Measurements from ENCODE around the gene COL26A1.
A peak's percentile ranks its signal among the peaks of the same experiment; 100 is the strongest.
"Not testable (repeated sequence)": the region's sequence is repeated elsewhere in the genome, so short reads cannot be mapped to it uniquely, and the experiment has no call there.

Gene COL26A1

DNA sequence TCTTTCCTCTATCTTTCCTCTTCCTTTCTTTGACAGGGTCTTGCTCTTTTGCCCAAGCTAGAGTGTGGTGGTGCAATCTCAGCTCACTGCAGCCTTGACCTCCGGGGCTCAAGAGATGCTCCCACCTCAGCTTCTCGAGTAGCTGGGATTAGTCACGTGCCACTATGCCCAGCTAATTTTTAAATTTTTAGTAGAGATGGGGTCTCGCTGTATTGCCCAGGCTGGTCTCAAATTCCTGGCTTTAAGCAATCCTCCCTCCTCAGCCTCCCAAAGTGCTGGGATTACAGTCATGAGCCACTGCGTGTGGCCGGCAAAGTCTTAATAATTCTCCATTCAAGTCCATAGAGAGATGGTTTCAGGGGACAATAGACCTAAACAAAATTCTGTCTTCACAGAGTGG lies 40.2 kb downstream of the COL26A1 start:
- DNase-seq: no peak

DNA sequence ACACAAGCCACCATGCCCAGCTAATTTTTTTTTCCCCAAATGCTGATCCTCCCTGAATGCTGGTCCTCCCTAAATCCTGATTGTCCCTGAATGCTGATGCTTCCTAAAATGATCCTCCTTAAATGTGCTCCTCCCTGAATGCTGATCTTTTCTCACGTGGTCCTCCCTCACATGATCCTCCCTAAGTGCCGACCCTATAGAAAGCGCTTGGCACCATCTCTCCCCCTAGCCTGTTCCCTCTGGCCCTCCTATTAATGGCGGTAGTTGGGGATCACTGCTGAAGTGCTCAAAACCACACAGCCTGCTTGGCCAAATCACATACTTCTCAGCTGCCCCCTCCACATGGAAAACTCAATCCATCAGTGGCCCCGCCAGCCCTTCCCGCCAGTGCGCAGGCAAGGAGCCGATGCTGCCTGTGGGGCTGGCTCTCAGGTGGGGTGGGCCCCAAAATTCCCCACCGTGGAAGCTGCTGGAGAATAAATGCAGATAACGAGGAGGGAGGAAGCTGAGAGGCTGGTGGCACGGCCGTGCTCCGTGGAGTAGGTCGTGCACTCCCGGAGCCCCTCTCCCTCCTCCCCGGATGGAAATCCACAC lies 42.9 kb downstream of the COL26A1 start:
- DNase-seq: no peak

DNA sequence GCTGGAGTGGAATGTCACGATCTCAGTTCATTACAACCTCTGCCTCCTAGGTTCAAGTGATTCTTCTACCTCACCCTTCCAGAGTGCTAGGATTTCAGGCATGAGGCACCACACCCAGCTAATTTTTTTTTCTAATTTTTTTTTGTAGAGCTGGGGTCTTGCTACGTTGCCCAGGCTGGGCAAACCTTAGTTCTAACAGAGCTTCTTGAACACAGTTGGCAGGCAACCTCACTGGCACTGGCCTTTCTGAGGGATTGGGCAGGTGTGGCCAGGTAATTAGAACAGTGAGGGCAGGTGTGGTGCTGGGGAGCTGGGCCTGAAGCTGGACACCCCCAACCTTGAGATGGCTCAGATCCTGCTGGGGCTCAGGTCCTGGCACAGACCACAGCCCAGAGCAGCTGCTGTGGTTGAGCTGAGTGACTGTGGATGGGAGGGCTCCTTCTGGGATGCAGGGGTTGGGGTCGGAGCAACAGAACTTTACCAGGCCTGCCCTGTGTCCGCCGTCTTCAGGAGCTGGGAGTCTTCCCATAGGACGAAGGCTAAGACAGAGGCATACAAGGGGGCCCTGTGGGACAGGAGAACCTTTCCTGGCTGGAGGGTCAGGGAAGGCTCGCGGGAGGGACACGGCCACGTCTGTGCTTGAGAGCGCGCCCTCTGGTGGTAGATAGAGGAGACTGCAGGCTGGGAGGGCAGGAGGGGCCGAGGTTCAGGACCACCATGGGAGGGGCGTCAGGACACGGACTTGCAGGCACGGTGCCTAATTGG lies 48.2 kb downstream of the COL26A1 start:
- peak; percentile 43 for DNase-seq

DNA sequence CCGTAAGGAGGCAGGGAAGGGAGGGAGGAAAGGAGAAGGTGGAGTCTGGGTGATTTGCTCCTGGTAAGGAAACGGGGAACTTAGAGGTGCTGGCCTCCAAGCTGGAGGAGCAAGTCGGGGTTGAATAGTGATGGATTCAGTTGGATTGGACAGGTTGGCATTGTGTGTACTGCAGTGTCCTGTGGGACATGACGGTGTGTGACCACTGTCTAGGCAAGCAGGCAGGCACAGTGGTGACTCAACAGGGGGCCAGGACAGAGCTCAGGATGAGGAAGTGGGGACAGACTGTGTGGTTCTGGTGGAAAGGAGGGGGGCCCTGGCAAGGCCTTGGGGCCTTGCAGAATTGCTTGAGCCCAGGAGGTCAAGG lies 48.8 kb downstream of the COL26A1 start:
- DNase-seq: no peak

DNA sequence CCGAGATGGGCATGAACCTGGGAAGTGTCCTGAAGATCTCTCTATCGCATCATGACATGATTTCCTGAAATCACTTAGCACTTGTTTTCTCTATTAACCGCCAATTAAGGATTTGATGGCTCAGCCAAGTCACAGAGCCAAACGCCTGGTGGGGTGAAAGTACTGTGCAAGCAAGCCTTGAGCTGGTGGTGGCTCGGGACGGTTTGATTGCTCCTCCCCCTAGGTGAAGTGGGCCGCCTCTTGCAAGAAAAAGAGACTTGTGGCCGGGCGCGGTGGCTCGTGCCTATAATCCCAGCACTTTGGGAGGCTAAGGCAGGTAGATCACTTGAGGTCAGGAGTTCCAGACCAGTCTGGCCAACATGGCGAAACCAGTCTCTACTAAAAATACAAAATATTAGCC lies 50.3 kb downstream of the COL26A1 start:
- no peak for DNase-seq

DNA sequence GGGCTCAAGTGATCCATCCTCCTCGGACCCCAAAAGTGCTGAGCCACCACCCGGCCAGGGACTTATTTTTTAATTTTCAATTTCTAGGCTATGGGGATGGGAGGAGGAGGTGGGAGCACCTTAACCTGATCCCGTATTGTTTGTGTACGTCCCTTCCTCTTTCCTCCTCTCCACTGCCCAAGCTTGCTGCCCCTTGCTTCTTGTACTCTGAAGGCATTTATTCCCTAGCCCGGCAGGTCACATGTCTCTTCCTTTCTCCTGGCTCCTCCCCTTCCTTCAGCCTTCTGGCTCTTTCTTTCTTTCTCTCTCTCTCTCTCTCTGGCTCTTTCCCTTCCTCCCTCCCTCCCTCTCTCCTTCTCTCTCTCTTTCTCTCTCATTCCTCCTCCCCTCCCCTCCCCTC lies 56.0 kb downstream of the COL26A1 start:
- DNase-seq: no peak

DNA sequence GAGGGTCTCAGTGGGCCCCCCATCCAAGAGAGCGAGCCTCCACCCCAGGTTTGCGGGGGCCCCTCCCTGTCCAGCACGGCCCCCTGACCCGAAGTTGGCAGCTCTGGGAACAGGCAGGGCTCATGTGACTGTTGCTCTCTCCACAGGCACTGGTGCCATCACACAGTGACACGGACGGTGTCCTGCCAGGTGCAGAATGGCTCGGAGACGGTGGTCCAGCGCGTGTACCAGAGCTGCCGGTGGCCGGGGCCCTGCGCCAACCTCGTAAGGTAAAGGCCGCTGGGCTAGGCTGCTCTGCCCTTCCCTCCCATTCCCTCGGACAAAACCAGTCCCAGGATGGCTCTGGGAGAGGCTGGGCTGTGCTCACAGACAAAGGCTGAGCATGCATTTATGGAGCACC lies 57.2 kb downstream of the COL26A1 start:
- no peak for DNase-seq

DNA sequence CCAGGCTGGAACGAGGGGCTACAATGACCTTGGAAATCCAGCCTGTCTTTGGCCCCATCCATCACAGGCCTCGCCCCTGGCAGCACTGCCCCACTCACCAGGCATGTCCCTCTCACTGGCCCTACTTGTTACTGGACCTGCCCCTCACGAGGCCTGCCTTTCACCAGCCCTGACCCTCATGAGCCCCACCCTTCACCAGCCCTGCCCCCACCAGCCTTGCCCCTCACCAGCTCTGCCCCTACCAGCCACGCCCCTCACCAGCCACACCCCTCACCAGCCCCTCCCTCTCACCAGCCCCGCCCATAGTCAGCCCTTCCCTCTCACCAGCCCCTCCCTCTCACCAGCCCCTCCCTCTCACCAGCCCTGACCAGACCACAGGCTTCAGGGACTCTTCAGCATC lies 57.8 kb downstream of the COL26A1 start:
- no peak for DNase-seq

DNA sequence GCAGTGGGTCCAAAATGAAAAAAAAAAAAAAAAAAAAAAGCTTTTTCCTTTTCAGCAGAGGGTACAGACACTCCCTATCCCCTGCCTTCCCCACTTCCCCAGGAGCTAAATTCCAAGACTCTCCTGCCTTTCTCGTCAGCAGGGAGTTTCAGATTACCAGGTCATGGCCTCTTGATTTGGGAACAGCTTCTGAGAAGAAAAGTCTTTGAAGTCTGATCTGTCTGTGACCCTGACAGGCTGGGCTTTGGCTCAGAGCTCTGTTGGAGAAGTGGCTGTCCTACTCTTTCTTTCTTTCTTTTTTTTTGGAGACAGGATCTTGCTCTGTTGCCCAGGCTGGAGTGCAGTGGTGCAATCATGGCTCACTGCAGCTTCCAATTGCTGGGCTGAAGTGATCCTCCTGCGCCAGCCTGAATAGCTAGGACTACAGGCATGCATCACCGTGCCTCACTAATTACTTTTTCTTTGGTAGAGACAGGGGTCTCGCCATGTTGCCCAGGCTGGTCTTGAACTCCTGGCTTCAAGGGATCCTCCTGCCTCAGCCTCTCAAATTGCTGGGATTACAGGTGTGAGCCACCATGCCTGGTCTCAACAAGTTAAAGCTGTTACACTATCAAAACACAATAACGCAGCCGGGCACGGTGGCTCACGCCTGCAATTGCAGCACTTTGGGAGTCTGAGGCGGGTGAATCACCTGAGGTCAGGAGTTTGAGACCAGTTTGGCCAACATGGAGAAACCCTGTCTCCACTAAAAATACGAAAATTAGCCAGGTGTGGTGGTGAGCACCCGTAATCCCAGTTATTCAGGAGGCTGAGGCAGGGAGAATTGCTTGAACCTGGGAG lies 59.9 kb downstream of the COL26A1 start:
- no peak for DNase-seq

DNA sequence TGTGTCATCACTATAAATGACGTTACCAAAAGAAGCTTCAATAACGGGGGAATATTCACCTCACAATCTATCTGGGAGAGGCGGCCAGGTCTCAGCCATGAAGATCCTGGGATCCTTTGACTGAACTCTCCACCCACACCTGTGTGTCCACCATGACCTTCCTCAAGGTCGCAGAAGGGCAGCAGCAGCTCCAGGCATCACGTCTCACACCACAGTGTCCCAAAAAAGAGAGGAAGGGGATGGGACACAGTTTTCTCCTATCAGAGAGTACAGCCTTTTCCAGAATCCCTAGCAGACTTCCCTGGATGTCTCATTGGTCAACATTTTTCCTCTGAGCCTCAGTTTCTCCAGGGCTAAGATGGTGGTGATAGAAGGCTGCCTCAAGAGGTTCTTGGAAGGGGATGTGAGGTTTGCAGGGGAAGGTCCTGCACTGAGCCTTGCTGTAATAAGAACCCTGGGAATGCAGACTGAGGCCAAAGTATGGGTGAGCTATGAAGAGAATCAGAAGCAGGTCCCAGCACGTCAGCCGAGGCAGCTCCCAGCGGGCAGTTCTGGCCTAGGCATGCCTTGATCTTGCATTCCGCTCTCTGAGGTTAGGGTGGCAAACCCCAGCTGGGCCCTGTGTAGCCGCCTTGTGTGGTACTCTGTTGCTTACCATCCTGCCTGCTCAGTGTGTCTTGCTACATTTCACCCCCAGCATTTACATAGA lies 63.8 kb downstream of the COL26A1 start:
- no peak for DNase-seq

DNA sequence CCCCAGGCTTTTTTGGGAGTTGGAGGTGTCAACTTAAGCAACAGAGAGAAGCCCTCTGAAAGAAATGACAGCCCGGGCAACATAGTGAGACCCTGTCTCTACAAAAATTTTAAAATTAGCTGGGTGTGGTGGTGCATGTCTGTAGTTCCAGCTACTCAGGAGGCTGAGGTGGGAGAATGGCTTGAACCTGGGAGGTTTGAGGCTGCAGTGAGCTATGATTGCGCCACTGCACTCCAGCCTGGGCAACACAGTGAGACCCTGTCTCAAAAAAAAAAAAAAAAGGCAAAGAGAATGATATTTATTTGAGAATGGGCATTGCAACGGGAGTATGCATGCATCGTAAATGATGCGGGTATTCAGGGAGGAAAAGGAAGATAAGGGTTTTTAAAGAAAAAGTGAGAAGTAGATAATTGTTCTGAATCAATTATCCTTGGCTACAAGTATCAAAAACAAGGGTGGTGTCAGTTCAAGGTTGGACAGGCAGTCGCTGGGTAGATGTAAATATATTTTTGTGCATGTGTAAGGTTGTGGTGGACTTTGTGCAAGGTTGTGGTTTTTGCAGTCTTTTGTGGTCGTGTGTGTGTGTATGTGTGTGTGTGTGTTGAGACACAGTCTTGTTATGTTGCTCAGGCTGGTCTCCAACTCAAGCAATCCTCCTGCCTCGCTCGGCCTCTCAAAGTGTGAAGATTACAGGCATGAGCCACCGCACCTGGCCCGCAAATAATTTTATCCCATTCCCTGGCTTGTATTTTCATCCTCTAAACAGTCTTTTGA lies 65.6 kb downstream of the COL26A1 start:
- no peak for DNase-seq

DNA sequence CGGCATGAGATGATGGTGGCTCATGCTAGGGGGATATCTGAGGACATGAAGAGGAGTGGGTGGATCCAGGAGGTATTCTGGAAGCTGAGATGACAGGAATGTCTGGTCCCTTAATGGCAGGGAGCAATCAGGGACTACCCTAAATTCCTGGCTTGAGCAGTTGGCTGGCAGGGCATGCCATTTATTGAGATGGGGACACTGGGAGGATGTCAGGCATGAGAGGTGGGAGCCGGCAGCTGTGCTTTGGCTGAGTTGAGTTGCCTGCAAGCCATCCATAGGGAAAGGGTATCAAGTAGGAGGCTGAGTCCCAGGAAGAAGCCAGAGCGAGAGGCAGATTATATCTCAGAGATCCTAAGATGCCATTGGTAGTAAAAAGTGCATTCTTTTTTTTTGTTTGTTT lies 69.6 kb downstream of the COL26A1 start:
- DNase-seq: no peak

DNA sequence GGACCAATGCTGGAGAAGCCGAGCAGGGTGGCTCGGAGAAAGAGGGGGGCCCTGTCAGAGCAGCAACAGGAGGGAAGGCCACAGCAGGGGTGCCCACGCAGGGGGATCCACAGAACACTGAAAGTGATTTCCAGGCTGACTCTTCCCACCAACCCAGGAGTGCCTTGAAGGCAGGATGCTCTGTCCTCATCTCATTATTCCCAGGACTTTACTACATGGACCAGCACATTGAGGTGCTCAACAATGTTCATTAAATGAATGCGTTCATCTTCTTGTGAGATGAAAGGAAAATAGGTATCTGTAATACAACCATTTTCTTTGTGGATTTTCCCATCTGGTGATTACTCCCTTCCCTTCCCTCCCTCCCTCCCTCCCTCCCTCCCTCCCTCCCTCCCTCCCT lies 71.0 kb downstream of the COL26A1 start:
- no peak for DNase-seq

DNA sequence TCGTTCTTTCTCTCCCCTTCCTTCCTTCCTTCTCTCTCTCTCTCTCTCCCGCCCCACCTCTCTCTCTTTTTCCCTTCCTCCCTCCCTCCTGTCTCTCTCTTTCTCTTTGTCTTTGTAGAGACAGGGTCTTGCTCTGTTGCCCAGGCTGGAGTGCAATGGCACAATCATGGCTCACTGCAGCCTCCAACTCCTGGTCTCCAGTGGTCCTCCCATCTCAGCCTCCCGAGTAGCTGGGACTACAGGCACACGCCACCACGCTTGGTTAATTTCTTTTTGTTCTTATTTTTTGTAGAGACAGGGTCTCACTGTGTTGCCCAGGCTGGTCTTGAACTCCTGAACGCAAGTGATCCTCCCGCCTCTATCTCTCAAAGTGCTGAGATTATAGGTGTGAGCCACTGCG lies 71.5 kb downstream of the COL26A1 start:
- not testable (repeated sequence) for DNase-seq

DNA sequence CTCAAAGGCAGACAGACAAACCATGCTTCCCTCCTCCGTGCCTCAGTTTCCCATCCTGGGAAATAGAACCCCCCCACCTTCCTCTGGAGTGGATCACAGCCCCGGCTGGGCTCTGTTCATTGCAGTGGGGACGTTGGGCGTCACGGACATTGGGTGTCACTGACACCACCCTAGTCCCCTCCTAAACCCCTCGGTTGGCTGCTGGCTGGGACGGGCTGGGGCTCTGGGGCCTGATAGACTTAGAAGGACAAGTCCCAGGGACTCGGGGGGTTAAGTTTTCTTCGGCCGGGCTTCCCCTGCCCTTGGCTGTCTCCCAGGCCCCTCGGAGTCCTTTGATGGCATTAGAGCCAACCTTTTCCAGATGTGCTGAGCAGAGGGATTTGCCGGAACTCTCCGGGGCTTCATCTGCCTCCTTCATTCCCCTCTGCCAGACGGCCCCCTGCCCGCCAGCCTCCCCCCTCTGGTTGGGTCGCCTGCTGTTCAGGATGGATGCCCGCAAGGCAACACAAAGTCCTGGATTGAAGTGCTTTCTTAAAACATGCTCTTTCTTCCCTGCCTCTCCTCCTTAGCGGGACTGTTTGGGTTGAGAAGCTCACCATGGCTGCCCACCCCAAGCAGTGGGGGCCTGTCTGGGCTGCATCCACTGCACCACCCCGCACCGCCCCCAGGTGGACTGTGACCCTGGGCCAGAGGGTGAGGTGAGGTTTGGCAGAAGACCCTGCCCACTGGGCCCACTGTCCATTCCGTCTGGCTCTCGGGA lies 73.0 kb downstream of the COL26A1 start:
- DNase-seq: no peak

DNA sequence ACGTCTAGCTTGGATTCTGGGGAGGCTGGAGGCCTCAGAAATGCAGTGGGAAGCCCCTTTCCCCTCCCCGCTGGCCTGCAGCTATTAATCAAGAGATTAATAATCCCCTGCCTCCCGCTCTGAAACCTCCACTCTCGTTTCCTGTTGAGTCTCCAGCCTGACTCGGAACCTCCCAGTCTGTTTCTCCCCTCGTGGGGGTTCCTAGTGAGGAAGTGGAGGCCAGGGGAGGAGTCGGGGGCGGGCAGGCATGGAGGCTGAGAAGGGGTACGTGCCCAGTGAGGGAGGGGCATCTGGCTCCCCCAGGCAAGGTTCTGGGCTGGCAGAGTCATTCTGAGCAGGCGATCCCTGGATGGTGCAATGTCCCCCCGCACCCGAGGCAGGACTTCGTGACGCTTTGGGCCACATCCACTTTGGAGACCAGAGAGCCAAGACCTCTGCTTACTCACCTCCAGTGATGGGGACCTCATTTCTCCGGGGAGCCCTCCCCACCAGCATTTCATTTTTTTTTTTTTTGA lies 73.6 kb downstream of the COL26A1 start:
- DNase-seq: no peak

DNA sequence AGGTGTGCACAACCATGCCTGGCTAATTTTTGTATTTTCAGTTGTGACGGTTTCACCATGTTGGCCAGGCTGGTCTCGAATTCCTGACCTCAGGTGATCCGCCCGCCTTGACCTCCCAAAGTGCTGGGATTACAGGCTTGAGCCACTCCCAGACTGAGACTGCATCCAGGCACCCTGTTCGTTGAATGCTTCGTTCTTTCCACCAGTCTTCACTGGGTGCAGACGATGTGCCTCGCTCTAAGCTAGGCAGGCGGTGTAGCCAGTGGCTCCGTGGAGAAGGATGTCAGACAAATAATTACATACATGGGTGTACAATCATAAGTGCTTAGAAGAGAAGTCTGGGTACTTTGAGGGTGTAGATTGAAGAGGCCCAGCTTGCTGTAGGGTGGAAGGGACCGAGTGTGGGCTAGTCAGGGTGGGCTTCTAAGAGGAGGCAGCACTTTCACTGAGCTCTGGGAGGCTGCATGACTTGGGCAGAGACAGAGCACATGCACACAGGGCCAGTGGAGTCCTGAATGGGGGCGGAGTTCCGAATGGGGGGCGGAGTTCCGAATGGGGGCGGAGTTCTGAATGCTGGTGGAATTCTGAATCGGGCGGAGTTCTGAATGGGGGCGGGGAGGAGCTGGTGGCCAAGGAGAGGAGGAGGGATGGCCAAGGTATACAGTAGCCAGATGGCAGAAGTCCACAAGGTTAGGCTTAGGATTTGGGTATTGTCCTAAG lies 74.3 kb downstream of the COL26A1 start:
- DNase-seq: no peak

DNA sequence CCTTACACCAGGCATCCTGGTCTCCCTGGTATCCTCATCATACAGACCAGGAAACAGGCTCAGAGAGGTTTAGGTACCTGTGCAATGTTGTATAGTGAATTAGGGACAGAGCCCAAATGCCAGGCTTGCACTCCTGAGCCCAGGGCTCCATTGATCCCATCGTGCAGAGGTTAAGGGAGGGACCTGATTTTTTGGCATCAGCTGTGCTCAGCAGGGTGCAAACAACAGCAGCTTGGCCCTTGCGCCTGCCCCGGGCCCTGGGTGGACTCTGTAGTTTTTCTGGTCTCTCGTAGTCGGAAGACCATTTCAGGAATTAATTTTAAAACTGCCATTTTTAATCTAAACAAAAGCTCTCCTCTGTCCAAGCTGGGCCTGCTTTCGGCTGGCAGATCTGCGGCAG lies 79.2 kb downstream of the COL26A1 start:
- DNase-seq: no peak

DNA sequence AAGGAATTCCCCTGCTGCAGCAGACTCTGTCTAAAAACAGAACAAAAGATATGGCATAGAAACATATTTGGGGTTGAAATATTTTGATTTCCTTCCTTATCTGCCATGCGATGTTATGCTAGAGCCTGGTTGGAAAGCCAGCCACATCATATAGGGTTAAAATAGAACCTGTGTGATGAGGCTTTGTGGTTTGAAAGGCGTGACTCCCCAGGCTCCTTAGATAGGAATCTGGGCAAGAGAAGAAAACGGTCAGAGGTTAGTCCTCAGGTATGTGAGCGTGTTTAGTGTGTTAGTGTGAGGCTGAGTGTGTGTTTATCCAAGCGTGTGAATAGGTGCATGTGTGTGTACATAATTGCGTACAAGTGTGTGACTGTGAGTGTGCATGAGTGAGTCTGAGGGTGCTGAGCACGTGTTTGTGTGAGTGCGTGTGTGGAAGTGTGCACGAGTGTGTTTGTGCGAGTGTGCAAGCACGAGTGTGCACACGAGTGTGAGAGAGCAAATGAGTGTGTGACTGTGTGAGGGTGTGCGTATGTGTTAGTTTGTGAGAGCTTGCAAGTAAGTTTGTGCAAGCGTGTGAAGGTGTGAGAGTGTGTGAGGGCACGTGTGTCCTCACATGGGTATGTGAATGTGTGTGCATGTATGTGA lies 79.9 kb downstream of the COL26A1 start:
- DNase-seq: no peak

DNA sequence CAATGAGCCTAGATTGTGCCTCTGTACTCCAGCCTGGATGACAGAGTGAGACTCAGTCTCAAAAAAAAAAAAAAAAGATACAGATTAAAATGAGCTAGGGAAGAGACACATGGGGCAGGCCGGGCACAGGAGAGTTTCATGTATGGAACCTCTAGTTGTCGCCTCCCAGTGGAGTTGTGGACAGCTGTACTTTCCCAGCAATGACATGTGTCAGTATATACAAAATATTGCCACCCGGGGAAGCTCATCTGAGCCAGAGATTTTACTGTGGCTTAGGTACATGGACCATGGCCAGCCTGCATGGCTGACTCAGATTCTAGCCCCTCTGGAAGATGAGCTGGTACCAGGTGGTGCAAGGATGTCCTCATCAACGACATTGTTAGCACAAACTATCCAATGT lies 87.4 kb downstream of the COL26A1 start:
- no peak for DNase-seq

Measured in fibroblast of skin of scalp (primary cell).